Pons (tissue), 1 donor: Measurements from ENCODE around the gene POU4F2.
"Not testable (repeated sequence)": the region's sequence is repeated elsewhere in the genome, so short reads cannot be mapped to it uniquely, and the experiment has no call there.

Experiments used
- DNase-seq: peaks from one replicate; pipeline ENCODE4 v3.0.0-alpha.2; 2016; ENCODE audit warnings: low spot score

POU4F2 gene

GRCh38 chr4:146654687-146655520 lies 16.2 kb downstream of the POU4F2 start:
- no peak for DNase-seq

GRCh38 chr4:146655521-146655856 lies 16.8 kb downstream of the POU4F2 start:
- DNase-seq = no peak

GRCh38 chr4:146661367-146661766 lies 22.7 kb downstream of the POU4F2 start:
- DNase-seq = no peak

GRCh38 chr4:146663968-146664311 lies 25.2 kb downstream of the POU4F2 start:
- not testable (repeated sequence) for DNase-seq

- no peak for DNase-seq
Measured at GRCh38 chr4:146674829-146675570, 36.3 kb downstream of the POU4F2 start.
